SU-DHL-6 (cell line): ENCODE results near the gene DDX54.
A peak's percentile ranks its signal among the peaks of the same experiment; 100 is the strongest.

Source experiments
- EZH2phosphoT487 ChIP-seq: fragments of 200-600 bp; sonication (generic), shearing (Covaris generic); conservative IDR thresholded peaks from 2 replicates; pipeline ENCODE4 v1.6.1; 2018; ENCODE audit warnings: mild to moderate bottlenecking, antibody characterized with exemption, low read length, moderate library complexity, mixed read lengths
- TF ChIP-seq, protein P1 (sequence below): fragments of 200-600 bp; sonication (generic); IDR thresholded peaks from one replicate; pipeline ENCODE4 v1.5.1; 2017; ENCODE audit warnings: antibody characterized with exemption, mild to moderate bottlenecking, low read length, moderate library complexity; ENCODE audit not compliant: insufficient read depth, poor library complexity, severe bottlenecking

- TF ChIP-seq, protein P1, sequence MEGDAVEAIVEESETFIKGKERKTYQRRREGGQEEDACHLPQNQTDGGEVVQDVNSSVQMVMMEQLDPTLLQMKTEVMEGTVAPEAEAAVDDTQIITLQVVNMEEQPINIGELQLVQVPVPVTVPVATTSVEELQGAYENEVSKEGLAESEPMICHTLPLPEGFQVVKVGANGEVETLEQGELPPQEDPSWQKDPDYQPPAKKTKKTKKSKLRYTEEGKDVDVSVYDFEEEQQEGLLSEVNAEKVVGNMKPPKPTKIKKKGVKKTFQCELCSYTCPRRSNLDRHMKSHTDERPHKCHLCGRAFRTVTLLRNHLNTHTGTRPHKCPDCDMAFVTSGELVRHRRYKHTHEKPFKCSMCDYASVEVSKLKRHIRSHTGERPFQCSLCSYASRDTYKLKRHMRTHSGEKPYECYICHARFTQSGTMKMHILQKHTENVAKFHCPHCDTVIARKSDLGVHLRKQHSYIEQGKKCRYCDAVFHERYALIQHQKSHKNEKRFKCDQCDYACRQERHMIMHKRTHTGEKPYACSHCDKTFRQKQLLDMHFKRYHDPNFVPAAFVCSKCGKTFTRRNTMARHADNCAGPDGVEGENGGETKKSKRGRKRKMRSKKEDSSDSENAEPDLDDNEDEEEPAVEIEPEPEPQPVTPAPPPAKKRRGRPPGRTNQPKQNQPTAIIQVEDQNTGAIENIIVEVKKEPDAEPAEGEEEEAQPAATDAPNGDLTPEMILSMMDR: peak; percentile 46
- no peak for TF ChIP-seq EZH2phosphoT487
These were observed 32.2 kb downstream of the DDX54 start for GRCh38 chr12:113152835-113153814.
